ENCODE results near the gene ST3GAL2. TPM values are rescaled to one million over a fixed set of nuclear protein-coding genes. Genes with fewer than 3 reads are reported as not detected.

Gene ST3GAL2
- total RNA-seq, 1 experiment from 2014 or later: 45.9 TPM

GRCh38 chr16:70427786-70428177, 11.1 kb downstream of the ST3GAL2 start:
- Histone ChIP-seq H3K18ac (ENCODE audit: insufficient read length, low read depth, low read length) (peak overlapping the region; percentile 62), H3K14ac (ENCODE audit: insufficient read depth, low read length) (peak overlapping the region; percentile 65), H3K79me2 (ENCODE audit: insufficient read depth, low read length) (peaks cover 14% of the 10 kb centered on the region; the same call in 1 of the 2 replicates), H2AK5ac (ENCODE audit: insufficient read length, low read length) (no peak overlapping the region), H4K5ac (ENCODE audit: insufficient read length, low read depth, low read length) (peak overlapping the region; percentile 74), H3K9me3 (ENCODE audit: control insufficient read depth, low read depth, low read length) (no peaks in the 10 kb centered on the region), H3T11ph (ENCODE audit: low read length) (no peak overlapping the region), H3K4me1 (ENCODE audit: insufficient read depth, low read length) (peaks cover 21% of the 10 kb centered on the region), H3K27me3 (ENCODE audit: insufficient read depth, low read length) (no peaks in the 10 kb centered on the region), H3K23me2 (ENCODE audit: insufficient read length, low read depth, low read length, poor library complexity, severe bottlenecking) (peaks cover 8% of the 10 kb centered on the region), H3K23ac (ENCODE audit: insufficient read length, low read depth, low read length) (no peak overlapping the region), H3K56ac (ENCODE audit: insufficient read length, low read depth, low read length) (no peak overlapping the region), H4K20me1 (ENCODE audit: control insufficient read depth, insufficient read depth, insufficient read length) (no peaks in the 10 kb centered on the region), H3K79me1 (ENCODE audit: insufficient read depth, low read depth, low read length, poor library complexity, severe bottlenecking) (no peaks in the 10 kb centered on the region), H2BK20ac (ENCODE audit: low read depth, low read length, poor library complexity, severe bottlenecking) (no peak overlapping the region), H2BK12ac (ENCODE audit: insufficient read length, low read depth, low read length) (no peak overlapping the region), H3K4me2 (ENCODE audit: insufficient read depth, insufficient read length, low read length) (peak overlapping the region; percentile 58), H2BK15ac (ENCODE audit: low read depth, low read length) (no peak overlapping the region), H3K9ac (ENCODE audit: extremely low read depth, insufficient read length, low read length) (peak overlapping the region; percentile 34), H2BK120ac (ENCODE audit: low read depth, low read length, poor library complexity, severe bottlenecking) (peak overlapping the region; percentile 65), H4K91ac (ENCODE audit: insufficient read length, low read depth, low read length) (no peak overlapping the region), H3K27ac (ENCODE audit: insufficient read length, low read depth, low read length) (peak overlapping the region; percentile 73), H2AFZ (ENCODE audit: low read length) (no peak overlapping the region), H3K4ac (ENCODE audit: low read depth, low read length) (no peak overlapping the region; the same call in 1 of the 2 replicates), H4K8ac (replicated peaks; ENCODE audit: insufficient read length, low read depth, low read length) (no peak overlapping the region), H2BK5ac (ENCODE audit: insufficient read length, low read length) (peak overlapping the region; percentile 22)
- peak overlapping the region; percentile 86 to 98 (median 97) for H3K27ac Mint-ChIP-seq
- no peak for TF ChIP-seq CTCF (conservative IDR thresholded peaks at IDR 0.05)
- DNase-seq: no peak
- H3K36me3 Mint-ChIP-seq (ENCODE audit: insufficient read depth in 1 of 3, low read depth in 3 of 3): peaks cover 3 to 20% (median 10%) of the 10 kb centered on the region in 3 experiments; a peak in 4 of 7 replicates
- peaks cover 45 to 49% of the 10 kb centered on the region in 2 experiments for H3K4me1 Mint-ChIP-seq
- no peaks in the 10 kb centered on the region for H3K27me3 Mint-ChIP-seq (ENCODE audit: low read depth)
- 100% methylated on average over 1 of the region's 4 CpGs for WGBS (ENCODE audit: extremely low coverage, insufficient read length, low lambda C conversion rate)
- H3K4me3 Mint-ChIP-seq: peak overlapping the region in 1 of 2 experiments; percentile 4; a peak in 3 of 5 replicates
- no peaks in the 10 kb centered on the region for H3K9me3 Mint-ChIP-seq
